Neuronal stem cell (in vitro differentiated cells): ENCODE measurements around the gene DLL3.

ENCODE experiments used
- DNase-seq: peaks from one replicate; pipeline ENCODE4 v3.0.0-alpha.2; 2013; ENCODE audit warnings: low spot score
- H2AFZ ChIP-seq: one replicate; pipeline ENCODE4 v1.6.1; 2013; ENCODE audit warnings: mild to moderate bottlenecking, low read length, inconsistent platforms
- H2AK5ac ChIP-seq: 2 replicates; pipeline ENCODE4 v1.6.1; 2013; ENCODE audit warnings: low read depth, mild to moderate bottlenecking, inconsistent platforms, low read length, moderate library complexity, mixed read lengths
- H2BK120ac ChIP-seq: 2 replicates; pipeline ENCODE4 v1.6.1; 2013; ENCODE audit warnings: low read depth, mild to moderate bottlenecking, inconsistent platforms, low read length, moderate library complexity, mixed read lengths
- H2BK12ac ChIP-seq: one replicate; pipeline ENCODE4 v1.6.1; 2013; ENCODE audit warnings: low read length, inconsistent platforms
- H2BK15ac ChIP-seq: 2 replicates; pipeline ENCODE4 v1.6.1; 2013; ENCODE audit warnings: mild to moderate bottlenecking, low read length, inconsistent platforms, mixed read lengths
- H2BK5ac ChIP-seq: one replicate; pipeline ENCODE4 v1.6.1; 2013; ENCODE audit warnings: inconsistent platforms, mild to moderate bottlenecking, low read length, moderate library complexity
- H3K14ac ChIP-seq: one replicate; pipeline ENCODE4 v1.6.1; 2013; ENCODE audit warnings: low read length, inconsistent platforms
- H3K18ac ChIP-seq: 2 replicates; pipeline ENCODE4 v1.6.1; 2013; ENCODE audit warnings: low read length, inconsistent platforms
- H3K23ac ChIP-seq: 2 replicates; pipeline ENCODE4 v1.6.1; 2013; ENCODE audit warnings: low read depth, mild to moderate bottlenecking, mixed read lengths, low read length, inconsistent platforms; ENCODE audit not compliant: poor library complexity
- H3K27ac ChIP-seq: replicated peaks from 3 replicates; pipeline ENCODE4 v1.5.1; 2013; ENCODE audit warnings: low read length, inconsistent platforms
- H3K27me3 ChIP-seq, 3 experiments: 2 replicates each; pipeline ENCODE4 v1.6.1; 2013; ENCODE audit warnings: low read length in 3 of 3, mild to moderate bottlenecking in 2 of 3, inconsistent platforms in 1 of 3, low read depth in 1 of 3, mixed read lengths in 1 of 3, moderate library complexity in 1 of 3; ENCODE audit not compliant: control insufficient read depth in 3 of 3, insufficient read depth in 3 of 3
- H3K36me3 ChIP-seq, 2 donors: replicated peaks in 1 of 2; 2 replicates each; pipeline ENCODE4 v1.6.1; 2013; ENCODE audit warnings: low read length in 2 of 2; ENCODE audit not compliant: control insufficient read depth in 2 of 2, insufficient read depth in 2 of 2
- H3K4ac ChIP-seq: 2 replicates; pipeline ENCODE4 v1.6.1; 2013; ENCODE audit warnings: inconsistent platforms, mild to moderate bottlenecking, low read length, moderate library complexity
- H3K4me1 ChIP-seq, 2 donors: 1 replicate in 1 of 2; 2 replicates in 1 of 2; pipeline ENCODE4 v1.6.1; 2013; ENCODE audit warnings: low read length in 2 of 2, low read depth in 1 of 2; ENCODE audit not compliant: control insufficient read depth in 2 of 2, insufficient read depth in 1 of 2
- H3K4me2 ChIP-seq: one replicate; pipeline ENCODE4 v1.6.1; 2013; ENCODE audit warnings: mild to moderate bottlenecking, low read length, inconsistent platforms; ENCODE audit not compliant: insufficient read depth, poor library complexity, severe bottlenecking
- H3K4me3 ChIP-seq, 2 donors: 2 replicates each; pipeline ENCODE4 v1.5.1; 2013; ENCODE audit warnings: low read length in 2 of 2, mild to moderate bottlenecking in 2 of 2, inconsistent platforms in 1 of 2, moderate library complexity in 1 of 2
- H3K79me1 ChIP-seq: one replicate; pipeline ENCODE4 v1.6.1; 2013; ENCODE audit warnings: low read depth, mild to moderate bottlenecking, inconsistent platforms, low read length, moderate library complexity
- H3K9ac ChIP-seq: one replicate; pipeline ENCODE4 v1.6.1; 2013; ENCODE audit warnings: mild to moderate bottlenecking, low read depth, low read length, inconsistent platforms; ENCODE audit not compliant: poor library complexity
- H3K9me3 ChIP-seq, 2 donors: replicated peaks in 1 of 2; 2 replicates each; pipeline versions ENCODE3 to v1.6.1; 2013; ENCODE audit warnings: low read length in 2 of 2, mild to moderate bottlenecking in 2 of 2, inconsistent platforms in 1 of 2, low read depth in 1 of 2, mixed read lengths in 1 of 2, moderate library complexity in 1 of 2; ENCODE audit not compliant: control insufficient read depth in 2 of 2, insufficient read depth in 1 of 2
- H4K8ac ChIP-seq: one replicate; pipeline ENCODE4 v1.6.1; 2013; ENCODE audit warnings: low read depth, mild to moderate bottlenecking, inconsistent platforms, low read length, moderate library complexity
- H4K91ac ChIP-seq: one replicate; pipeline ENCODE4 v1.6.1; 2013; ENCODE audit warnings: low read length, low read depth, mild to moderate bottlenecking, inconsistent platforms; ENCODE audit not compliant: poor library complexity
- WGBS, 2 donors: extraction: QIAGEN DNeasy Blood & Tissue Kit; methylation state at CpG; one replicate each; pipeline ENCODE4 v1.1.7; 2013; ENCODE audit warnings: missing lambda C conversion rate in 2 of 2, mixed read lengths in 1 of 2; ENCODE audit not compliant: insufficient read length in 2 of 2, insufficient replicate concordance in 1 of 2; ENCODE audit errors: extremely low coverage in 2 of 2; 5-methylcytosine and 5-hydroxymethylcytosine counted together

Gene DLL3

DNA sequence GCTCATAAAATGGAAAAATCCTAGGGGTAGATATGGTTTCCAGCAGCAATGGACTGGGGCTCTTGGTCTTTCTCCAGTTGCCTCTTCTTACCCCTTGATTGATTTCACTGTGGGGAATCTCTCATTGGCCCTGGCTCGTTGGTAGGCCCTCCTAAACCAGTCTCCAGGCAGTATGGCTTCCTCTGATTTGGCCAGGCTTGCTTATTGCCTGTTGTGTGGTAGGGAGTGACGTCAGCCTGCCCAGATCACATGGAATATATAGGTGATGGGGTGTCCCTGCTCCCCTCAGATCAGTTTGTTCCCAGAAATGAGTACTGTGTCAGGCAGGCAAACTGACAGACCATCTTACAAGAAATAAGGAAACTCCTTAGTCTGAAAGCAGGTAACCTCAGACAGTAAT, 10.5 kb downstream of the DLL3 start:
- Histone ChIP-seq H2AFZ (no peak overlapping the region), H3K14ac (no peak overlapping the region), H3K79me1 (no peaks in the 10 kb centered on the region), H3K4me3 (peak overlapping the region in 1 of 2 donors; percentile 30), H3K27me3 (peaks cover 10 to 53% (median 48%) of the 10 kb centered on the region in 3 experiments), H2BK15ac (no peak overlapping the region), H3K36me3 (no peaks in the 10 kb centered on the region), H4K91ac (no peak overlapping the region), H3K4ac (no peak overlapping the region), H3K9me3 (peaks cover 0 to 7% of the 10 kb centered on the region in 2 donors), H3K4me1 (no peaks in the 10 kb centered on the region), H2BK5ac (no peak overlapping the region), H3K9ac (no peak overlapping the region), H3K4me2 (no peak overlapping the region), H3K23ac (no peak overlapping the region), H2BK120ac (no peak overlapping the region), H2BK12ac (no peak overlapping the region), H2AK5ac (no peak overlapping the region), H4K8ac (no peak overlapping the region), H3K18ac (no peak overlapping the region), H3K27ac (no peak overlapping the region)
- no peak for DNase-seq
- no CpG with 5 or more reads among the region's 2 CpGs for WGBS, 2 donors

DNA sequence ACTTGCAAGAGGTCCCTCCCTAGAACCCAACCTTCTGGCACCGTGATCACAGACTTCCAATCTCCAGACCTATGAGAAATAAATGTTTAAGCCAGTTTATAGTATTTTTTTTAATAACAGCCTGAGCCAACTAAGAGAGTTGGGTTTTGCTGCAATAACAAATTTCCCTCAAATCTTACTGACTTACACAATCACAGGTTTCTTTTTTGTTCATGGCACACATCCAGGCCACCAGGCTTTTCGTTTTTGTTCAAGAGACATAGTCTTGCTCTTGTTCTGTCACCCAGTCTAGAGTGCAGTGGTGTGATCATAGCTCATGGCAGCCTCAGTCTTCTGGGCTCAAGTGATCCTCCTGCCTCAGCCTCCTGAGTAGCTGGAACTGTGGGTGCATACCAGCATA, 14.2 kb downstream of the DLL3 start:
- no peak overlapping the region for H2BK5ac ChIP-seq
- H3K27me3 ChIP-seq = peaks cover 7 to 34% (median 34%) of the 10 kb centered on the region in 3 experiments
- no peak overlapping the region for H3K18ac ChIP-seq
- no peak overlapping the region for H3K4me2 ChIP-seq
- H4K91ac ChIP-seq = no peak overlapping the region
- H3K4me3 ChIP-seq = no peak overlapping the region
- DNase-seq = no peak
- H3K36me3 ChIP-seq = peaks cover 0 to 3% of the 10 kb centered on the region in 2 donors
- H3K9me3 ChIP-seq = peaks cover 0 to 2% of the 10 kb centered on the region in 2 donors
- H2BK15ac ChIP-seq = no peak overlapping the region
- no peaks in the 10 kb centered on the region for H3K79me1 ChIP-seq
- H2BK12ac ChIP-seq = no peak overlapping the region
- no peak overlapping the region for H2AFZ ChIP-seq
- no peak overlapping the region for H3K4ac ChIP-seq
- no peak overlapping the region for H3K23ac ChIP-seq
- no peak overlapping the region for H3K9ac ChIP-seq
- H4K8ac ChIP-seq = no peak overlapping the region
- H3K4me1 ChIP-seq = peaks cover 3% of the 10 kb centered on the region in 2 donors
- H2BK120ac ChIP-seq = no peak overlapping the region
- H3K27ac ChIP-seq = no peak overlapping the region
- no peak overlapping the region for H3K14ac ChIP-seq
- no CpG with 5 or more reads among the region's 2 CpGs for WGBS, 2 donors
- H2AK5ac ChIP-seq = no peak overlapping the region

DNA sequence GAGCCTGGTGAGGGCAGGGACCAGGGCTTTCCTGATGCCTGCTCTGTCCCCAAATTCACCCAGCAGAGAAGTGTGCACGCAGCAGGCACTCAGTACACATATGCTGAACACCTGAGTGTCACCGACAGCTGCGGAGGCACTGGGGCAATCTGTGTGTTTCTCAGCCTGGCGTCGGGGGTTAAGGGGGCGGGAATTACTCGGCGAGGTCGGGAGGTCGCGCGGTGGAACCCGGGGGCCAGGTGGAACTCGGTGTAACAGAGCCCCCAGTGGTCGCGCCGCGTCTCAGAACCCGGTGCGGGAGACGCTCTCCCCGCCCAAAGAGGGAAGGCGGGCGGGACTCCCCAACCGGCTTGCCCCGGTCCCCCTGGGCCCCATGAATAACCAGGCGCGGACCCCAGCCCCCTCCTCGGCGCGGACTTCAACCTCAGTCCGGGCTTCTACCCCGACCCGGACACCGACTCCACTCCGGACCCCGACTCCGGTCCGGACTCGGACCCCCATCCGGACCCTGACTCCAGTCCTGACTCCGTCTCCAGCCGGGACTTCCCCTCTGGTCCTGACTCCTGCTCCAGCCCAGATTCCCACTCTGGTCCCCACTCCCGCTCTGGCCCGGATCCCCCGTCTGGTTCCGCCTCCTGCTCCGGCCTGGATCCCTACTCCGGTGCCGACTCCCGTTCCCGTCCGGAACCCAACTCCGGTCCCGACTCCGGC, 16.2 kb downstream of the DLL3 start, which contains the start of gene SELENOV:
TSS of gene SELENOV (plus strand) at position 300 of the 711 bp plus-strand sequence. CDS start at position 374, 74 bp downstream.
- peak within 1 kb of the TSS; percentile 82 for H3K9ac ChIP-seq
- H3K4me2 ChIP-seq = peak within 1 kb of the TSS; percentile 89
- peak within 1 kb of the TSS; percentile 83 for H2BK5ac ChIP-seq
- peak within 1 kb of the TSS; percentile 92 for H3K14ac ChIP-seq
- peaks cover 5 to 8% of the 10 kb centered on the region in 2 donors for H3K4me1 ChIP-seq
- peaks cover 0 to 2% of the 10 kb centered on the region in 2 donors for H3K9me3 ChIP-seq
- no peak within 1 kb of the TSS for H4K8ac ChIP-seq
- H3K79me1 ChIP-seq = no peaks in the 10 kb centered on the region
- peak within 1 kb of the TSS; percentile 87 for H2AK5ac ChIP-seq
- H2BK120ac ChIP-seq = peak within 1 kb of the TSS; percentile 76
- no peak for DNase-seq
- no peak within 1 kb of the TSS for H3K27ac ChIP-seq
- peak within 1 kb of the TSS; percentile 55 to 95 for H3K4me3 ChIP-seq
- peak within 1 kb of the TSS; percentile 69 for H3K23ac ChIP-seq
- peak within 1 kb of the TSS; percentile 93 for H3K18ac ChIP-seq
- peaks cover 0 to 3% of the 10 kb centered on the region in 2 donors for H3K36me3 ChIP-seq
- H2BK15ac ChIP-seq = peak within 1 kb of the TSS; percentile 95
- WGBS, 2 donors = no CpG with 5 or more reads among the region's 56 CpGs
- no peak within 1 kb of the TSS for H4K91ac ChIP-seq
- H2AFZ ChIP-seq = peak within 1 kb of the TSS; percentile 91
- H3K27me3 ChIP-seq = peaks cover 7 to 26% (median 20%) of the 10 kb centered on the region in 3 experiments
- peak within 1 kb of the TSS; percentile 66 for H3K4ac ChIP-seq
- peak within 1 kb of the TSS; percentile 65 for H2BK12ac ChIP-seq

DNA sequence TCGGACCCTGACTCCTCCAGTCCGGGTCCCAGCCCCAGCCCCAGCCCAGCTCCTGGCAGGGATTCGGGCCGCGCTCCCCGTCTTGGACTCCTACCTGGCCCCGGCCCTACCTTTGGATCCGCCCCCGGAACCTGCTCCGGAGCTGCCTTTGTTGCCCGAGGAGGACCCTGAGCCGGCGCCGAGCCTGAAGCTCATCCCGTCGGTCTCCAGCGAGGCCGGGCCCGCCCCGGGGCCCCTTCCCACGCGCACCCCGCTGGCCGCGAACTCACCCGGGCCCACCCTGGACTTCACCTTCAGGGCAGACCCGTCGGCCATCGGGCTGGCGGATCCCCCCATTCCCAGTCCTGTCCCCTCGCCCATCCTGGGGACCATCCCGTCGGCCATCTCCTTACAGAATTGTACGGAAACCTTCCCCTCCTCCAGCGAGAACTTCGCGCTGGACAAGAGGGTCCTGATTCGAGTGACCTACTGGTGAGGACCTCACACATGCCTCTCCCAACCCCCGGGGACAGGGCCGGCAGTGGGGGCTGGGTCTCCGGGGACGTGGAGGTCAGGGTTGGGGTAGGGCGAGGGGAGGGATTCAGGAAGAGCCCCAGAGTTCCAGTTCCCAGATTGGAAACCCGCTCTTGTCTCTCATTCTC, 16.9 kb downstream of the DLL3 start:
- H3K4ac ChIP-seq = no peak overlapping the region
- no peak overlapping the region for H4K91ac ChIP-seq
- peak overlapping the region; percentile 89 for H3K4me2 ChIP-seq
- H3K18ac ChIP-seq = peak overlapping the region; percentile 93
- no peak overlapping the region for H3K27ac ChIP-seq
- peak overlapping the region; percentile 91 for H2AFZ ChIP-seq
- DNase-seq = no peak
- H3K9ac ChIP-seq = peak overlapping the region; percentile 82
- peak overlapping the region; percentile 65 for H2BK12ac ChIP-seq
- peaks cover 7 to 26% (median 20%) of the 10 kb centered on the region in 3 experiments for H3K27me3 ChIP-seq
- H3K9me3 ChIP-seq = peaks cover 0 to 2% of the 10 kb centered on the region in 2 donors
- peak overlapping the region; percentile 69 for H3K23ac ChIP-seq
- WGBS, 2 donors = no CpG with 5 or more reads among the region's 44 CpGs
- peaks cover 0 to 3% of the 10 kb centered on the region in 2 donors for H3K36me3 ChIP-seq
- peak overlapping the region; percentile 83 for H2BK5ac ChIP-seq
- peak overlapping the region; percentile 92 for H3K14ac ChIP-seq
- H3K4me3 ChIP-seq = peak overlapping the region; percentile 55 to 95
- peak overlapping the region; percentile 30 for H2BK120ac ChIP-seq
- peaks cover 6 to 8% of the 10 kb centered on the region in 2 donors for H3K4me1 ChIP-seq
- H2AK5ac ChIP-seq = peak overlapping the region; percentile 87
- H2BK15ac ChIP-seq = peak overlapping the region; percentile 95
- H3K79me1 ChIP-seq = no peaks in the 10 kb centered on the region
- H4K8ac ChIP-seq = no peak overlapping the region
